Measurements from ENCODE around the gene PBX4.
A peak's percentile ranks its signal among the peaks of the same experiment; 100 is the strongest.

Gene PBX4

GRCh38 chr19:19540064-19540714 lies 78.3 kb downstream of the PBX4 start:
- peak; percentile 50 to 67 for DNase-seq (ENCODE audit: low read depth in 2 of 2)
- TF ChIP-seq CTCF (IDR thresholded peaks at IDR 0.05; ENCODE audit: low read depth, low read length), result no peak
- no peak overlapping the region for H3K4me3 ChIP-seq (replicated peaks in 1 of 2; ENCODE audit: low read depth in 2 of 2, low read length in 2 of 2)

GRCh38 chr19:19539698-19540063 lies 78.8 kb downstream of the PBX4 start:
- no peak for DNase-seq (ENCODE audit: low read depth in 2 of 2)
- no peak for TF ChIP-seq CTCF (IDR thresholded peaks at IDR 0.05; ENCODE audit: low read depth, low read length)
- no peak overlapping the region for H3K4me3 ChIP-seq (replicated peaks in 1 of 2; ENCODE audit: low read depth in 2 of 2, low read length in 2 of 2)

- TF ChIP-seq CTCF (IDR thresholded peaks at IDR 0.05; ENCODE audit: low read depth, low read length), result no peak
- H3K4me3 ChIP-seq (replicated peaks in 1 of 2; ENCODE audit: low read depth in 2 of 2, low read length in 2 of 2), result no peak overlapping the region
- peak in 1 of 2 donors; percentile 20 for DNase-seq (ENCODE audit: low read depth in 2 of 2)
These were observed 79.7 kb downstream of the PBX4 start for GRCh38 chr19:19538785-19539166.

GRCh38 chr19:19538061-19538784 lies 80.3 kb downstream of the PBX4 start, which contains the start of gene CILP2:
Gene CILP2, plus strand, starts transcription at chr19:19538265. Its CDS starts 85 bp downstream, at chr19:19538350.
- no peak for TF ChIP-seq CTCF (IDR thresholded peaks at IDR 0.05; ENCODE audit: low read depth, low read length)
- DNase-seq (ENCODE audit: low read depth in 2 of 2), result no peak
- no peak within 1 kb of the TSS for H3K4me3 ChIP-seq (replicated peaks in 1 of 2; ENCODE audit: low read depth in 2 of 2, low read length in 2 of 2)

- no peak overlapping the region for H3K4me3 ChIP-seq (replicated peaks in 1 of 2; ENCODE audit: low read depth in 2 of 2, low read length in 2 of 2)
- TF ChIP-seq CTCF (IDR thresholded peaks at IDR 0.05; ENCODE audit: low read depth, low read length), result no peak
- no peak for DNase-seq (ENCODE audit: low read depth in 2 of 2)
These were observed 81.1 kb downstream of the PBX4 start for GRCh38 chr19:19537075-19538048.

- no peak overlapping the region for H3K4me3 ChIP-seq (replicated peaks in 1 of 2; ENCODE audit: low read depth in 2 of 2, low read length in 2 of 2)
- no peak for TF ChIP-seq CTCF (IDR thresholded peaks at IDR 0.05; ENCODE audit: low read depth, low read length)
- DNase-seq (ENCODE audit: low read depth in 2 of 2), result no peak
These were observed 82.9 kb downstream of the PBX4 start for GRCh38 chr19:19535311-19536191.
